ENCODE measurements around the gene GRM1.

Gene GRM1

DNA sequence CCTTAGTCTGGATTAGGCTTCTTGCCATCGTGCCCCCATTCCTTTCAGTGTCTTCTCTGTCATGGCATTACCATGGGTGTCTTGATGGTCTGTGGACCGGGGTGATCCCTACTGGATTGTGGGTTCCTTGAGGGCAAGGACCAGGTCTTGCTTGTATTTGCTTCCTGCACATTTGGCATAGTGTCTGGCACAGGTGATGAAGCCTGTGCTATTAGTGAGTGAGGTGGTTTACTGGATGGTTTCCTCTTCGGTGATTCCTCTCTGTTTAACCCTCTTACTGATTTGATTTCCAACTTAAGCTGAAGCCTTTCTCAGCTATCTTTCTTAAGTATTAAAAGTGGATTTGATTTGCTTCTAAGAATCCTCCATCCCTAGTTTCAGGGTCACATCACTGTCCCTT is 162.3 kb downstream of the GRM1 start:
- H3K9ac ChIP-seq (ENCODE audit: low read depth, low read length): no peak overlapping the region
- H3K4me3 ChIP-seq (ENCODE audit: low read depth, low read length): no peak overlapping the region
- H3K4me1 ChIP-seq (ENCODE audit: control insufficient read depth, insufficient read depth, low read length): no peaks in the 10 kb centered on the region
- H3K27me3 ChIP-seq (ENCODE audit: control insufficient read depth, insufficient read depth, low read length): no peaks in the 10 kb centered on the region
- H3K36me3 ChIP-seq (ENCODE audit: control insufficient read depth, insufficient read depth, low read length): no peaks in the 10 kb centered on the region
- H3K27ac ChIP-seq (ENCODE audit: low read depth, low read length): no peak overlapping the region
- H3K9me3 ChIP-seq (ENCODE audit: control insufficient read depth, insufficient read depth, low read length): no peaks in the 10 kb centered on the region

- H3K9ac ChIP-seq (ENCODE audit: low read depth, low read length): no peak overlapping the region
- H3K27ac ChIP-seq (ENCODE audit: low read depth, low read length): no peak overlapping the region
- H3K4me3 ChIP-seq (ENCODE audit: low read depth, low read length): no peak overlapping the region
- no peaks in the 10 kb centered on the region for H3K27me3 ChIP-seq (ENCODE audit: control insufficient read depth, insufficient read depth, low read length)
- H3K36me3 ChIP-seq (ENCODE audit: control insufficient read depth, insufficient read depth, low read length): no peaks in the 10 kb centered on the region
- no peaks in the 10 kb centered on the region for H3K9me3 ChIP-seq (ENCODE audit: control insufficient read depth, insufficient read depth, low read length)
- no peaks in the 10 kb centered on the region for H3K4me1 ChIP-seq (ENCODE audit: control insufficient read depth, insufficient read depth, low read length)
These were observed 162.8 kb downstream of the GRM1 start for GRCh38 chr6:146191612-146192011.

DNA sequence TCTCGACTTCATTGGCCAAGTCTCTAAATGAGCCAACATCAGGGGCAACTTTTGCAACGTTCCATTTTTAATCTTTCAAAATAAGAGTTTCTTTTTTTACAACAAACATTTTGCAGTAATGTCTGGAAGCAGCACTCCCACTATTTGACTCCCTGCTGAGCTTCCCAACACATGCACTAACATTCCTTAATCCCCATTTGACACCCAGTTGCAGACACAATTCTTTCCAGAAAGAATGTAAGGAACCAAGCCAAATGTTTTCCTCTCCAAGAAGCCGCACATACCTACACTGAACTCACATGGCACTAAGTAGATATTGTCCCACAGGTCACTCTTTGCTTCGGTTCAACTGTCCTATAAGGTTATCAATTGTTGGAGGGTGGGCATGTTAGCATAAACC is 165.6 kb downstream of the GRM1 start:
- H3K9me3 ChIP-seq (ENCODE audit: control insufficient read depth, insufficient read depth, low read length): no peaks in the 10 kb centered on the region
- no peaks in the 10 kb centered on the region for H3K27me3 ChIP-seq (ENCODE audit: control insufficient read depth, insufficient read depth, low read length)

GRCh38 chr6:146200176-146200575 is 171.3 kb downstream of the GRM1 start:
- Histone ChIP-seq H3K36me3 (ENCODE audit: control insufficient read depth, insufficient read depth, low read length) (no peaks in the 10 kb centered on the region), H3K4me1 (ENCODE audit: control insufficient read depth, insufficient read depth, low read length) (no peaks in the 10 kb centered on the region), H3K9me3 (ENCODE audit: control insufficient read depth, insufficient read depth, low read length) (no peaks in the 10 kb centered on the region), H3K4me3 (ENCODE audit: low read depth, low read length) (no peak overlapping the region), H3K27ac (ENCODE audit: low read depth, low read length) (no peak overlapping the region), H3K27me3 (ENCODE audit: control insufficient read depth, insufficient read depth, low read length) (no peaks in the 10 kb centered on the region), H3K9ac (ENCODE audit: low read depth, low read length) (no peak overlapping the region)

More for the DNA sequence above, 165.6 kb downstream of the GRM1 start:
- Histone ChIP-seq H3K4me1 (ENCODE audit: control insufficient read depth, insufficient read depth, low read length) (no peaks in the 10 kb centered on the region), H3K27ac (ENCODE audit: low read depth, low read length) (no peak overlapping the region), H3K4me3 (ENCODE audit: low read depth, low read length) (no peak overlapping the region), H3K36me3 (ENCODE audit: control insufficient read depth, insufficient read depth, low read length) (no peaks in the 10 kb centered on the region), H3K9ac (ENCODE audit: low read depth, low read length) (no peak overlapping the region)

DNA sequence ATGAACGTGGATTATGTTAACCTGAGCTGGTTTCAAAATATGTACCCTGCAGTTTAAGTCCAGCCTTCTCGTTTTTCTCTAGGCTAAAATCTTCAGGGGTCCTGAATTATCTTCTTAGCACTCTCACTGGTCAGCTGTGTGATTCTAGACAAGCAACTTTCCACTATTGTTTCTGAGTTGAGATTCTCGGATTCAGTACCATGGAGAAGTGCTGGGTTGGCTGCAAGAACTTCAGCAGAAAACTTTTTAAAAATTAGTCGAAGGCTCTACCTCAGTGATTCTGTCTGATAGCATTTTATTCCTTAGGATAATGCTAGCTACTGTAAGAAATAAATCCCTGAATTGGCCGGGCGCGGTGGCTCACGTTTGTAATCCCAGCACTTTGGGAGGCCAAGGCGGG is 173.7 kb downstream of the GRM1 start:
- Histone ChIP-seq H3K9me3 (ENCODE audit: control insufficient read depth, insufficient read depth, low read length) (no peaks in the 10 kb centered on the region), H3K9ac (ENCODE audit: low read depth, low read length) (no peak overlapping the region), H3K36me3 (ENCODE audit: control insufficient read depth, insufficient read depth, low read length) (no peaks in the 10 kb centered on the region), H3K4me1 (ENCODE audit: control insufficient read depth, insufficient read depth, low read length) (no peaks in the 10 kb centered on the region), H3K4me3 (ENCODE audit: low read depth, low read length) (no peak overlapping the region), H3K27me3 (ENCODE audit: control insufficient read depth, insufficient read depth, low read length) (no peaks in the 10 kb centered on the region), H3K27ac (ENCODE audit: low read depth, low read length) (no peak overlapping the region)

GRCh38 chr6:146209942-146210341 is 181.1 kb downstream of the GRM1 start:
- Histone ChIP-seq H3K36me3 (ENCODE audit: control insufficient read depth, insufficient read depth, low read length) (no peaks in the 10 kb centered on the region), H3K27me3 (ENCODE audit: control insufficient read depth, insufficient read depth, low read length) (no peaks in the 10 kb centered on the region), H3K9ac (ENCODE audit: low read depth, low read length) (no peak overlapping the region), H3K9me3 (ENCODE audit: control insufficient read depth, insufficient read depth, low read length) (no peaks in the 10 kb centered on the region), H3K27ac (ENCODE audit: low read depth, low read length) (no peak overlapping the region), H3K4me1 (ENCODE audit: control insufficient read depth, insufficient read depth, low read length) (peaks cover 7% of the 10 kb centered on the region; the same call in 1 of the 2 replicates), H3K4me3 (ENCODE audit: low read depth, low read length) (no peak overlapping the region)

GRCh38 chr6:146210406-146211083 is 181.7 kb downstream of the GRM1 start:
- H3K27ac ChIP-seq (ENCODE audit: low read depth, low read length): no peak overlapping the region
- peaks cover 7% of the 10 kb centered on the region; the same call in 1 of the 2 replicates for H3K4me1 ChIP-seq (ENCODE audit: control insufficient read depth, insufficient read depth, low read length)
- no peaks in the 10 kb centered on the region for H3K9me3 ChIP-seq (ENCODE audit: control insufficient read depth, insufficient read depth, low read length)
- no peaks in the 10 kb centered on the region for H3K27me3 ChIP-seq (ENCODE audit: control insufficient read depth, insufficient read depth, low read length)
- no peak overlapping the region for H3K9ac ChIP-seq (ENCODE audit: low read depth, low read length)
- no peak overlapping the region for H3K4me3 ChIP-seq (ENCODE audit: low read depth, low read length)
- H3K36me3 ChIP-seq (ENCODE audit: control insufficient read depth, insufficient read depth, low read length): no peaks in the 10 kb centered on the region

DNA sequence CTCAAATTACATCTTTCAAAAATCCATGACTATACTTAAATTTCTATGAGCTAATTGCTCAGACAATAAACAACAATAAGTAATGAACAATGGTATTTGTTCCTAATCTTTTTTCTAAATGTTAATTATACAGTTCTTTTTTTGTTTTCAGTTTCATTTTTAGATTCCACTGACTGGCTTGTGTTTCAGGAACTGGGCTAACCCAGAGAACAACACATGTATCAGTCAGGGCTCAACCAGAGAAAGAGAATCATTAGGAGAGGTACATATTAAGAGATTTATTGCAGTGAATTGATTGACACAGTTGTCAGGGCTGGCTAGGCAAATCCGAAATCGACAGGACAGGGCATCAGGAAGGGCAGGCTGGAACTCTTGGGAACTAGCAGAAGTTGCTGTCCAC is 182.8 kb downstream of the GRM1 start:
- Histone ChIP-seq H3K36me3 (ENCODE audit: control insufficient read depth, insufficient read depth, low read length) (no peaks in the 10 kb centered on the region), H3K9ac (ENCODE audit: low read depth, low read length) (no peak overlapping the region), H3K4me3 (ENCODE audit: low read depth, low read length) (no peak overlapping the region), H3K9me3 (ENCODE audit: control insufficient read depth, insufficient read depth, low read length) (no peaks in the 10 kb centered on the region), H3K27me3 (ENCODE audit: control insufficient read depth, insufficient read depth, low read length) (no peaks in the 10 kb centered on the region), H3K4me1 (ENCODE audit: control insufficient read depth, insufficient read depth, low read length) (peaks cover 7% of the 10 kb centered on the region; the same call in 1 of the 2 replicates), H3K27ac (ENCODE audit: low read depth, low read length) (no peak overlapping the region)

- Histone ChIP-seq H3K27me3 (ENCODE audit: control insufficient read depth, insufficient read depth, low read length) (no peaks in the 10 kb centered on the region), H3K4me3 (ENCODE audit: low read depth, low read length) (no peak overlapping the region)
These were observed 183.9 kb downstream of the GRM1 start for GRCh38 chr6:146212781-146213180.

DNA sequence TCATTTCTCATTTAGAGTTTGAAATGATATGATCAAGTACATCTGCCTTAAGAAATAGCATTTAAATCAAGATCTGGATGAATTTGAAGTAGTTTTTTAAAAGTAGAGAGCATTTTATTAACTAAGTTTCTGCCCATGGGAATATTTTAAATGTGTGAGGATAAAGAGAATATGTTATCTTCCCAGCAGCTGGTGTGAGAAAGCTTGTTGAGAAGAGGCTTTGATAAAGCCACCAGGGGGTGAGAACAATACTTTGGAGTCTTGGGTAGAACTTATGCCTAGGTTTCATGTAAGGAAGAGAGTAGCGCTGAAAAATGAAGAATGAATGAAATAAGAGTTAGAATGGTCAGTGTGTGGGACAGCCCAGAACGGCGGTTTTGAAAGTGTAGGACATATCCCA is 190.2 kb downstream of the GRM1 start:
- H3K4me3 ChIP-seq (ENCODE audit: low read depth, low read length): no peak overlapping the region
- no peaks in the 10 kb centered on the region for H3K9me3 ChIP-seq (ENCODE audit: control insufficient read depth, insufficient read depth, low read length)
- H3K27me3 ChIP-seq (ENCODE audit: control insufficient read depth, insufficient read depth, low read length): no peaks in the 10 kb centered on the region
- H3K36me3 ChIP-seq (ENCODE audit: control insufficient read depth, insufficient read depth, low read length): no peaks in the 10 kb centered on the region
- H3K9ac ChIP-seq (ENCODE audit: low read depth, low read length): no peak overlapping the region
- no peaks in the 10 kb centered on the region for H3K4me1 ChIP-seq (ENCODE audit: control insufficient read depth, insufficient read depth, low read length)
- H3K27ac ChIP-seq (ENCODE audit: low read depth, low read length): no peak overlapping the region

More at GRCh38 chr6:146212781-146213180, 183.9 kb downstream of the GRM1 start:
- no peak overlapping the region for H3K9ac ChIP-seq (ENCODE audit: low read depth, low read length)
- H3K36me3 ChIP-seq (ENCODE audit: control insufficient read depth, insufficient read depth, low read length): no peaks in the 10 kb centered on the region
- H3K27ac ChIP-seq (ENCODE audit: low read depth, low read length): no peak overlapping the region
- no peaks in the 10 kb centered on the region for H3K9me3 ChIP-seq (ENCODE audit: control insufficient read depth, insufficient read depth, low read length)
- peaks cover 7% of the 10 kb centered on the region; the same call in 1 of the 2 replicates for H3K4me1 ChIP-seq (ENCODE audit: control insufficient read depth, insufficient read depth, low read length)

DNA sequence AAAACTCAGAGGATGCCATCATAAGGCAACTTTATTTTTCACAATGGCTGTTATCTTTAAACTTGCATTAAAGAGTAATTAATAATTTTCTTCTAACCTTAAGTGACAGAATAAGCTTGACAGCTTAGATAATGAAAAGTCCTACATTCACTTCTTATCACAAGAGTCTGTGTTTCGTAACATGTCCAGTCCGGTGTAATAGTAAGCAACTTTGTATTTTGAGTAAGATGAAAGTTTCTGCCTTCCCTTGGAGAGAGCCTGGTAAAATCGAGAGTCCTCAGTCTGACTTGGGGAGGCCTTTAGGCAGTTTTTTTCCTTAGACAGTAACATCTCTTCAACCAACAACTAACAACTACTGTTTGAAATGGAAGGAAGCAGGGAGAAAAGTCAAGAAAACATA is 195.6 kb downstream of the GRM1 start:
- no peak overlapping the region for H3K9ac ChIP-seq (ENCODE audit: low read depth, low read length)
- H3K9me3 ChIP-seq (ENCODE audit: control insufficient read depth, insufficient read depth, low read length): no peaks in the 10 kb centered on the region
- no peak overlapping the region for H3K27ac ChIP-seq (ENCODE audit: low read depth, low read length)
- H3K4me3 ChIP-seq (ENCODE audit: low read depth, low read length): no peak overlapping the region
- H3K36me3 ChIP-seq (ENCODE audit: control insufficient read depth, insufficient read depth, low read length): no peaks in the 10 kb centered on the region
- H3K4me1 ChIP-seq (ENCODE audit: control insufficient read depth, insufficient read depth, low read length): no peaks in the 10 kb centered on the region
- no peaks in the 10 kb centered on the region for H3K27me3 ChIP-seq (ENCODE audit: control insufficient read depth, insufficient read depth, low read length)
